K562 (cell line): ENCODE results near the gene TIMP1. TPM values are rescaled to one million over a fixed set of nuclear protein-coding genes. Genes with fewer than 3 reads are reported as not detected.

ENCODE experiments used
- ATAC-seq: fragments of 200-7000 bp; cut with Tn5 transposase; 3 replicates; pipeline ENCODE4 v1.9.1; 2020; ENCODE audit warnings: moderate library complexity
- BruUV-seq: library from RNA; stranded (reverse); fragments of 400-500 nt; replicated peaks from 2 replicates; lab custom pipeline; 2021; lab: Mats Ljungman, UMichigan
- CTCF ChIA-PET: fragments of 300-600 bp; formaldehyde crosslinking; extraction: SDS; loops from one replicate; lab custom pipeline; 2021; ENCODE audit warnings: low intra/inter-chr PET ratio; lab: Yijun Ruan, JAX
- POLR2A ChIA-PET: fragments of 300-600, 350-650 bp; sonication (Branson Sonifier 250); formaldehyde crosslinking; extraction: SDS; loops from one replicate; lab custom pipeline; 2021; ENCODE audit warnings: antibody characterized with exemption, inconsistent platforms; lab: Yijun Ruan, JAX
- DNase-seq, 4 experiments: peaks; one replicate each; pipeline versions ENCODE4 v3.0.0 to v3.0.0-alpha.2; 2011 to 2018; ENCODE audit warnings: low spot score in 3 of 4, mixed read lengths in 3 of 4; ENCODE audit errors: extremely low read depth in 1 of 4
- FAIRE-seq: peaks from 2 replicates; lab custom pipeline; 2011; peaks lifted over from hg19 to GRCh38; lab: Jason Lieb, UNC
- H2AFZ ChIP-seq: 2 replicates; pipeline ENCODE4 v1.6.0; 2011; ENCODE audit warnings: low read depth, low read length, control low read depth, inconsistent platforms
- H3K27ac ChIP-seq: fragments of 200-600 bp; 3 replicates; pipeline ENCODE4 v1.8.0; 2011; ENCODE audit warnings: low read depth, mild to moderate bottlenecking, control low read depth, inconsistent platforms, low read length, moderate library complexity, mixed read lengths; ENCODE audit errors: extremely low read depth
- H3K27me3 ChIP-seq, 2 experiments: fragments of 300-600 bp in 1 of 2; 2 replicates in 1 of 2; 3 replicates in 1 of 2; pipeline versions ENCODE4 v1.6.0 to v1.8.0; 2011; ENCODE audit warnings: inconsistent platforms in 2 of 2, low read length in 2 of 2, mild to moderate bottlenecking in 1 of 2, mixed read lengths in 1 of 2, moderate library complexity in 1 of 2; ENCODE audit not compliant: control insufficient read depth in 2 of 2, insufficient read depth in 2 of 2
- H3K36me3 ChIP-seq: fragments of 300-600 bp; 3 replicates; pipeline ENCODE4 v1.8.0; 2011; ENCODE audit warnings: mild to moderate bottlenecking, low read length, inconsistent platforms; ENCODE audit not compliant: control insufficient read depth, insufficient read depth
- H3K4me1 ChIP-seq, 2 experiments: fragments of 200-600 bp in 1 of 2; replicated peaks in 1 of 2; 2 replicates in 1 of 2; 3 replicates in 1 of 2; pipeline versions ENCODE4 v1.5.1 to v1.8.0; 2011; ENCODE audit warnings: inconsistent platforms in 2 of 2, low read length in 2 of 2, mild to moderate bottlenecking in 1 of 2, mixed read lengths in 1 of 2, moderate library complexity in 1 of 2; ENCODE audit not compliant: control insufficient read depth in 2 of 2, insufficient read depth in 2 of 2
- H3K4me2 ChIP-seq: 2 replicates; pipeline ENCODE4 v1.6.1; 2011; ENCODE audit warnings: low read length, control low read depth, inconsistent platforms, mixed read lengths; ENCODE audit not compliant: insufficient read depth
- H3K4me3 ChIP-seq: fragments of 200-600 bp; sonication (generic), shearing (Covaris generic); 2 replicates; pipeline ENCODE4 v1.5.1; 2016; ENCODE audit warnings: control low read depth, inconsistent platforms
- H3K79me2 ChIP-seq: fragments of 200-600 bp; 3 replicates; pipeline ENCODE4 v1.8.0; 2011; ENCODE audit warnings: low read length, inconsistent platforms; ENCODE audit not compliant: control insufficient read depth, insufficient read depth
- H3K9ac ChIP-seq, 2 experiments: 2 replicates each; pipeline versions ENCODE4 v1.6.0 to v1.6.1; 2011; ENCODE audit warnings: low read depth in 2 of 2, low read length in 2 of 2, control low read depth in 1 of 2, inconsistent platforms in 1 of 2, mild to moderate bottlenecking in 1 of 2, mixed read lengths in 1 of 2; ENCODE audit not compliant: insufficient read depth in 1 of 2
- H3K9me1 ChIP-seq: one replicate; pipeline ENCODE4 v1.6.0; 2011; ENCODE audit warnings: inconsistent platforms, mild to moderate bottlenecking, low read length, moderate library complexity; ENCODE audit not compliant: control insufficient read depth, insufficient read depth
- H3K9me3 ChIP-seq: replicated peaks from 2 replicates; pipeline ENCODE4 v1.5.1; 2011; ENCODE audit warnings: low read depth, low read length, inconsistent platforms; ENCODE audit not compliant: control insufficient read depth, insufficient read depth
- H4K20me1 ChIP-seq: replicated peaks from 2 replicates; pipeline ENCODE4 v1.6.1; 2011; ENCODE audit warnings: low read length, inconsistent platforms, mixed read lengths; ENCODE audit not compliant: control insufficient read depth, insufficient read depth
- FOXP1 ChIP-seq: sonication (generic); formaldehyde crosslinking; IDR thresholded peaks from 2 replicates; pipeline ENCODE4 v1.8.0; 2022; ENCODE audit warnings: mild to moderate bottlenecking, missing genetic modification reagents
- GTF3C2 ChIP-seq: IDR thresholded peaks from 3 replicates; pipeline ENCODE4 v1.6.1; 2011; ENCODE audit warnings: borderline replicate concordance, mild to moderate bottlenecking, moderate library complexity; ENCODE audit not compliant: insufficient read length; ENCODE audit errors: extremely low read depth
- HMG20B ChIP-seq: fragments of 250-450 bp; sonication (Bioruptor Pico); IDR thresholded peaks from 2 replicates; pipeline ENCODE4 v1.5.0; 2021; ENCODE audit warnings: mild to moderate bottlenecking
- IFI16 ChIP-seq: fragments of 250-450 bp; sonication (Bioruptor Pico); IDR thresholded peaks from 2 replicates; pipeline ENCODE4 v2.1.2; 2022; ENCODE audit warnings: mild to moderate bottlenecking, inconsistent platforms
- IRF1 ChIP-seq: sonication (generic); formaldehyde crosslinking; IDR thresholded peaks from 2 replicates; pipeline ENCODE4 v1.8.0; 2022; ENCODE audit warnings: missing genetic modification reagents, mild to moderate bottlenecking, borderline replicate concordance
- POLR2G ChIP-seq: fragments of 200-400 bp; formaldehyde crosslinking; IDR thresholded peaks from 2 replicates; pipeline ENCODE4 v1.6.1; 2017; ENCODE audit warnings: low read depth, mild to moderate bottlenecking, antibody characterized with exemption, low read length, moderate library complexity
- RBFOX2 ChIP-seq: fragments of 200-400 bp; formaldehyde crosslinking; IDR thresholded peaks from 2 replicates; pipeline ENCODE4 v1.6.1; 2017; ENCODE audit warnings: low read depth, mild to moderate bottlenecking, low read length, moderate library complexity
- RNF2 ChIP-seq: sonication (generic); IDR thresholded peaks from 2 replicates; pipeline ENCODE4 v1.6.1; 2016
- TAF9B ChIP-seq: fragments of 450-650 bp; IDR thresholded peaks from 2 replicates; pipeline ENCODE4 v1.6.1; 2018; ENCODE audit warnings: mild to moderate bottlenecking; ENCODE audit not compliant: partially characterized antibody
- USF2 ChIP-seq: sonication (generic); formaldehyde crosslinking; IDR thresholded peaks from 2 replicates; pipeline ENCODE4 v1.5.0; 2020; ENCODE audit warnings: missing genetic modification reagents
- ZBTB33 ChIP-seq: sonication (generic); formaldehyde crosslinking; IDR thresholded peaks from 2 replicates; pipeline ENCODE4 v1.8.1; 2023; ENCODE audit warnings: mild to moderate bottlenecking, missing genetic modification reagents
- ZBTB7A ChIP-seq: IDR thresholded peaks from 2 replicates; pipeline ENCODE4 v1.6.1; 2011; ENCODE audit warnings: low read depth, mild to moderate bottlenecking, low read length, moderate library complexity, borderline replicate concordance; ENCODE audit not compliant: control insufficient read depth
- WGBS: fragments of 100-300 bp; shearing (Covaris generic); methylation state at CpG from one replicate; pipeline ENCODE4 v1.1.6; 2016; ENCODE audit warnings: low coverage, mixed read lengths; ENCODE audit not compliant: insufficient coverage; ENCODE audit errors: missing lambda C conversion rate; 5-methylcytosine and 5-hydroxymethylcytosine counted together
- in situ Hi-C: fragments of 300-500 bp; cut with MboI; formaldehyde crosslinking; loops from 4 replicates; pipeline ENCODE4 v1.15.0; 2018; ENCODE audit warnings: inconsistent platforms, mixed read lengths
- intact Hi-C: fragments of 100-400 bp; cut with micrococcal nuclease; formaldehyde crosslinking; loops from 2 replicates; pipeline ENCODE4 v1.14.2; 2022
- polyA plus RNA-seq, 8 experiments: library from polyadenylated mRNA; depleted of rRNA in 4 of 8; stranded (reverse) in 5 of 8; unstranded in 3 of 8; fragments of >200 nt; fragmentation: Nextera tagmentation in 2 of 8; fragmentation: Illumina TruSeq in 1 of 8; extraction: Ambion mirVana in 2 of 8; extraction: Trizol in 1 of 8; gene quantifications; 2 replicates each; pipeline versions ENCODE4 v1.2.1 to v1.2.3, GENCODE V29; 2011 to 2014; ENCODE audit warnings: inconsistent platforms in 1 of 8, missing spikeins in 1 of 8
- total RNA-seq, 7 experiments: library from RNA; depleted of rRNA in 6 of 7; stranded (reverse); fragments of >200 nt in 6 of 7; fragmentation: Illumina TruSeq in 2 of 7; extraction: Trizol in 2 of 7; gene quantifications; 2 replicates each; pipeline versions ENCODE4 v1.2.1 to v1.2.3, GENCODE V29; 2011 to 2021; ENCODE audit warnings: low replicate concordance in 1 of 7

The TIMP1 gene
- total and polyA plus RNA-seq, 9 of the 15 experiments (the other 6 are each of a cell fraction or from before 2014, with no cell fraction given): 115 to 699 (median 273) TPM

GRCh38 chrX:47574076-47574546 lies 8.1 kb upstream of the TIMP1 start:
- no peak overlapping the region for H3K27ac ChIP-seq
- H3K27me3 ChIP-seq: no peaks in the 10 kb centered on the region
- H3K9me3 ChIP-seq: no peaks in the 10 kb centered on the region
- BruUV-seq: no TSS peak
- no peak overlapping the region for H3K4me3 ChIP-seq
- 100% methylated on average over 1 of the region's 41 CpGs for WGBS
- ChIA-PET POLR2A (interaction anchor here (0.6 to 1.3 kb wide), 3 partner anchors 8 to 69 kb away, joined by 3 to 6 read pairs (median 4); partner anchors contain the start of gene TIMP1), CTCF (no interaction called here)
- ATAC-seq: no peak
- H2AFZ ChIP-seq: no peak overlapping the region
- no peaks in the 10 kb centered on the region for H4K20me1 ChIP-seq
- no peaks in the 10 kb centered on the region for H3K9me1 ChIP-seq
- H3K4me1 ChIP-seq: peaks cover 5 to 45% of the 10 kb centered on the region in 2 experiments; a peak in 3 of 5 replicates
- no peak overlapping the region for H3K4me2 ChIP-seq
- no peak for DNase-seq
- FAIRE-seq: no peak
- intact Hi-C loops: no loop called here
- no peak overlapping the region for H3K9ac ChIP-seq
- H3K36me3 ChIP-seq: peaks cover 30% of the 10 kb centered on the region; the same call in 2 of the 3 replicates
- peak; percentile 41; the same call in 1 of the 2 replicates for TF ChIP-seq ZBTB7A
- no peak for TF ChIP-seq RNF2
- TF ChIP-seq USF2 (CRISPR knock-in tag): no peak
- TF ChIP-seq TAF9B: no peak
- TF ChIP-seq RBFOX2: no peak
- TF ChIP-seq IFI16: no peak
- no peak for TF ChIP-seq HMG20B (CRISPR knock-in tag)
- no peak for TF ChIP-seq FOXP1 (CRISPR knock-in tag)
- no peak for TF ChIP-seq IRF1 (CRISPR knock-in tag)
- no peak for TF ChIP-seq GTF3C2
- peak; percentile 52 for TF ChIP-seq POLR2G
- peak; percentile 89 for TF ChIP-seq ZBTB33 (CRISPR knock-in tag)
- no peaks in the 10 kb centered on the region for H3K79me2 ChIP-seq
- in situ Hi-C loops: no loop called here
